Mucosa of stomach (tissue), 1 donor: Measurements from ENCODE around the gene CASQ2.

Experiments used
- H3K27me3 ChIP-seq: one replicate; pipeline ENCODE4 v1.7.0; 2013; ENCODE audit warnings: mild to moderate bottlenecking, low read length; ENCODE audit not compliant: control insufficient read depth, insufficient read depth
- H3K36me3 ChIP-seq: one replicate; pipeline ENCODE4 v1.7.0; 2013; ENCODE audit warnings: low read length; ENCODE audit not compliant: control insufficient read depth, insufficient read depth
- H3K4me1 ChIP-seq: one replicate; pipeline ENCODE4 v1.7.0; 2013; ENCODE audit warnings: mild to moderate bottlenecking, low read length; ENCODE audit not compliant: control insufficient read depth, insufficient read depth
- H3K4me3 ChIP-seq: one replicate; pipeline ENCODE4 v1.7.0; 2013; ENCODE audit warnings: low read length
- H3K9ac ChIP-seq: one replicate; pipeline ENCODE4 v1.7.0; 2013; ENCODE audit warnings: mild to moderate bottlenecking, low read length, moderate library complexity
- H3K9me3 ChIP-seq: one replicate; pipeline ENCODE4 v1.7.0; 2013; ENCODE audit warnings: mild to moderate bottlenecking, low read length, moderate library complexity; ENCODE audit not compliant: control insufficient read depth
- donor health status: Pancreatic carcinoma.

CASQ2 gene

DNA sequence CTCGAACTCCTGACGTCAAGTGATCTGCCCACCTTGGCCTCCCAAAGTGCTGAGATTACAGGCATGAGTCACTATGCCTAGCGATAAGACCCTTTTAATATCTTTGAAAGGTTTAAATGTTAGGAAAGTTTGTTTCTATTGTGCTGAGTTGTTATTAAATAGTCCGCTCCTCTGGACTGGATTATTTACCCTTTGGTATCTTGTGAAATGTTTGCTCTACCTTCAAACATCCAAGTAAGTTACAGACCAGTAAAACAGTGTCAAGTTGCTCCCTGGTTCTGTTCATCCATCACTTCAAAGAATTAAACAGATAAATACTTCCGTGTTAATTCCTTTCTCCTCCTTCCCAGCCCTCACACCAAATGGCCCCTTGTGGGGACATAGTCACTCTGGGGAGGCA lies 44.8 kb downstream of the CASQ2 start:
- no peaks in the 10 kb centered on the region for H3K36me3 ChIP-seq
- no peaks in the 10 kb centered on the region for H3K9me3 ChIP-seq
- no peaks in the 10 kb centered on the region for H3K27me3 ChIP-seq
- H3K4me3 ChIP-seq = no peak overlapping the region
- no peak overlapping the region for H3K9ac ChIP-seq
- H3K4me1 ChIP-seq = peaks cover 10% of the 10 kb centered on the region

DNA sequence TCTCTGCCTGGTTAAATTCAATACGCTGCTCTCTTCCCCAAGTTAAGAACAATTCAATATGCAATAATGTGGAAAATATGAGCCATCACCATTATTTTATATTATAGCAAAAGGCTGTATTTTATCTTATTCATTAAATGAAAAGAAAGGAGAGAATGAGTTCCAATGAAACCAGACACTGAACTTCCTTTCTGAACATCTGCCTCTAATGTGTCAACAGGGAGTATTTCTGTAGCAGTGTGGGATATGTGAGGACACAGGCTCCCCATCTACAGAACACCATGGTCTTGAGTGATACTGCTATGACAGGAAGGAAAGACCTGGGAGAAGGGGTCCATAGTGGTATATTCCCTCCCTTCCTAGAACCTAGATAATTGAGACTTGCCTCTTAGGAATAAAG lies 46.3 kb downstream of the CASQ2 start:
- Histone ChIP-seq H3K4me3 (no peak overlapping the region), H3K36me3 (no peaks in the 10 kb centered on the region), H3K9ac (no peak overlapping the region), H3K4me1 (peaks cover 10% of the 10 kb centered on the region), H3K9me3 (no peaks in the 10 kb centered on the region), H3K27me3 (no peaks in the 10 kb centered on the region)

DNA sequence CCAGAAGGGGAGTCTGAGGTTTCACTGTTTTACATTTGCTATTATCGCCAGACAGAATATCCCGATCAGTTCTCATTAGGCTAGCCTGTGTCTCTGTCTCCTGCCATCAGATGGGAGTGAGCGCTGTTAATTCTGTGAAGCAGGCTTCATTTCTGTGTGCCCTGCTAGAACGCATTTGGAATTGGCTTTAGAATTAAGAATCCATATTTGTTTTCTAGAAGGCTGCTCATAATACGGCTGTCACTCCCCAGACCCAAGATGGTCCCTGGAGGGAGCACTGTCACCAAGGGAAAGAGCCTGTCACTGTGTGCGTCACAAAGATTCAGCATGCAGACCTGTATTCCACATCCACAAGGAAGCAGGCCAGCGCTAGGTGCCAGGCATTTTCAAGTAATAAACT lies 49.2 kb downstream of the CASQ2 start:
- Histone ChIP-seq H3K4me3 (no peak overlapping the region), H3K9me3 (no peaks in the 10 kb centered on the region), H3K36me3 (no peaks in the 10 kb centered on the region), H3K9ac (no peak overlapping the region), H3K4me1 (peaks cover 8% of the 10 kb centered on the region), H3K27me3 (no peaks in the 10 kb centered on the region)

DNA sequence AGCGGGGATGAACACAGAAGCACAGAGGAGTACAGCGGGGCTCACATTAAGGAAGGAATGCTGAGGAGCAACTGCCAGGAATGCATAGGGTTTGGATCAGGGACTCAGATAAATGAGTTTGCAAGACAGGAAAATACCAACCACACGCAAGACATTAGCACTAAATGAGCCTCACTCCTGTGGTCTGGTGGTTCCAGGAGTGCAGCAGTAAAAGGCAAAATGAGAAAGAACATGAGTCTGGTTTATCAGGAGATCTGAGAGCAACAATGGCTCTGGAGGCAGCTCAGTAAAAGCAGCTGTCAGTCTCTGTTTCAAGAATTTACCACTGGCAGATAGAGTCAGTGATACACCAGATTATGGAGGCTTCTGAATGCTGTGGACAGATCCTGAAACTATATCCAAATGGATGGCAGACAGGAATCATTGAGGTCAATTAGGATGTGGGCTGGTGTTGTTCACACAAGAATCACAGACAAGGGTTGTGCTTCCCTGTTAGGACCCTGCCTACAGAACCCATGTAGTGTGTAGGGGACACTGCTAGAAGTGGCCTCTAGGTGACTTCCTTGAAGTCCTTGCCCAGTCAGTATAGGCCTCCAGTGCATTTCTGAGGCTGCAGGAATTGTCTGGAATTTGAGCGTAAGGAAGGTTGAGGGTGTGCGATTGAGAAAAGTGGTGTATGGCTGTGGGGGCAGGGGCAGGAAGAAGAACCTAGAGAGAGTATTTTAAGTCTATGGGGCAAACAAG lies 50.3 kb downstream of the CASQ2 start:
- H3K9ac ChIP-seq = no peak overlapping the region
- no peaks in the 10 kb centered on the region for H3K27me3 ChIP-seq
- no peaks in the 10 kb centered on the region for H3K9me3 ChIP-seq
- H3K4me3 ChIP-seq = no peak overlapping the region
- H3K36me3 ChIP-seq = no peaks in the 10 kb centered on the region
- peaks cover 19% of the 10 kb centered on the region for H3K4me1 ChIP-seq

DNA sequence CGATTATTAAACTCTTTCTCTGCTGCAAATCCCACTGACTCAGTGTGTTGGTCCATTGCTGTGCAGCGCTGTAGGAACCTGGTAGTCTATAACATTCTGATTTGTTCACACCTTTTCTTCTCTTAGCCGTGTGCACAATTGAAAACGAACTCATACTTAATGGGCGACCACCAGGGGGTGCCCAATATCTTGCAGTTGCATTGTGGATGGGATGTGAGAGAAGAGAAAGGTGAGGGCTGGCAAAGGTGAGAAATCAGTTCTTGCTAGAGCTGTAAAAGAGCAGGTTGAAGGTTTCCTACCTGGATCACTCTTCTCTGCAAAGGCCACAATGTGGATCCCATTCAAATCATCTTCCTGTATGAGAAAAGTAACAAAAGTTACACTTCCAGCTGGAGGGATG lies 51.0 kb downstream of the CASQ2 start:
- Histone ChIP-seq H3K4me3 (no peak overlapping the region), H3K9ac (no peak overlapping the region), H3K36me3 (no peaks in the 10 kb centered on the region), H3K4me1 (peaks cover 21% of the 10 kb centered on the region), H3K27me3 (no peaks in the 10 kb centered on the region), H3K9me3 (no peaks in the 10 kb centered on the region)

DNA sequence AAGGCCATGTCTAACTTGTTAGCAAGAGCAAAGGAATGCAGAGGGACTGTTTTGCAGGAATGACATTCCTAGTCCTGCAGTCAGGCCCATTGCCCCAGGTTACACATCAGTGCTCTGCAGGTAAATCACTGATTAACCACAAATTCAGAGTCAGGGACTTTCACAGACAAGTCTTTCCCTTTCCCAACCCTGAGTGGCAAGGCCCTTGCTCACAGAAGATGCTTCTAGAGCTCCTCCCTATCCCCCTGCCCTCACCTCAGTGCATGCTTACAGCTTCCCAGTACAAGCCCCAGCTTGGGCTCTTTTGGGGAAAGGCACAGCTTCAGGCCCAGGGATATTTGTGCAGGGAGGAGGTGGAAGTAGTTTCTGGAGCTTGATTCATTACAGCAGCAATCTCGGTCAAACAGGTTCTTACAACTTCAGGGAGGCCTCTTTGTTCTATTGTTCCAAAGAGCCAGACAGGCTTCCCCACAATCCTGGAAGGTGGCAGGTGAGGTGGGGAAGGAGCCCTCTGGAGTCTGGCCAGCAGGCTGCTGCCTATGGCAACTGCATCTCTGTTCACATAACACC lies 53.9 kb downstream of the CASQ2 start:
- H3K36me3 ChIP-seq = no peaks in the 10 kb centered on the region
- H3K4me3 ChIP-seq = no peak overlapping the region
- no peak overlapping the region for H3K9ac ChIP-seq
- no peaks in the 10 kb centered on the region for H3K27me3 ChIP-seq
- no peaks in the 10 kb centered on the region for H3K9me3 ChIP-seq
- H3K4me1 ChIP-seq = peaks cover 31% of the 10 kb centered on the region

DNA sequence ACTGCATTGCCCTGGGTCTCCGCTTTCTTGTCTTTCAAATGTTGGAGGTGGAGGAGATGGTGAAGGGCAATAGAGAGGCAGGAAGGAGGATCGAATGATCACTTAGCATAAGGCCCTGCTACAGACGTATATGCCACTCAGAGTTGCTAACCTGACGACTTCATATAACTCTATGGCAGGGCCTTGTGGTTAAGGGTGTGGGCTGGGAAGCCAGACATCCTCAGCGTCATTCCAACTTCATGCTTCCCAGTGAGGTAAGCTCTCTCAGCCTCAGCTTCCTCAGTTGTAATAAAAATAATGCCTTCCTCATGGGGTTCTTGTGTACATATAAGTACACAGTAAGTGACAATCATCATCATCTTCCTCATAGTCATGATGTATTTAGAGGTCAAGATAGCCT lies 54.6 kb downstream of the CASQ2 start:
- Histone ChIP-seq H3K9me3 (no peaks in the 10 kb centered on the region), H3K27me3 (no peaks in the 10 kb centered on the region), H3K4me1 (peaks cover 31% of the 10 kb centered on the region), H3K4me3 (no peak overlapping the region), H3K36me3 (no peaks in the 10 kb centered on the region), H3K9ac (no peak overlapping the region)

DNA sequence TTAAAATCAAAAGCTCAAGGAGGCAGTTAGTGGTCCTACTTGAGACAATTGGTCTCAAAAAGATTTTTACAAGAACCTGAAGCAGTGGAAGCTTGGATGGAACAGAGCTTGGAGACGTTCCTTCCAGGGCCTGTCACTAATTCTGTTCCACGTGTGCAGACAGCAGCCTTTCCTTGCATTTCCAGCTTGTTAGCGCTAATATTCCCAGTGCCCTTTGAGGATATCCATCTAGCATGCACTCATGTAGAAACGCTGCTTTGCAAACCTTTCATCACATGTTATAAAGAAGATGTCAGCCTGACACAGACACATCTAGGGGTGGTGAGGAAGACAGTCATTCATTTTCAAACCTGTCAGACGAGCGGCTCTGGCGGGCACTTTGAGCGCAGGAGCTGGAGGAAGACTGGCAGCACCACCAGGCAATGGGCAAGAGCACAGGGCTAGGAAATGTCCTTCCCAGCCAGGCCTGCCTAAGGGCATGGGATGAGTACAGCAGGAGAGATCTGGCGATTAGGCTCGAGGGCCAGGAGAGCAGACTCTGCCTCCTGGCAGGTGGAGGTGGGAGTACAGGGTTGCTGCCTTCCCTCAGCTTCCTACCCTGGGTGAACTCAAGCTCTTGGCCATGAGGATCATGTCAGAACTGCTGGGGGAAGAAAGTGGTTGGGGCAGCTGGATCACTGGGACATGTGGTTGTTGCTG lies 55.5 kb downstream of the CASQ2 start:
- no peak overlapping the region for H3K9ac ChIP-seq
- no peaks in the 10 kb centered on the region for H3K36me3 ChIP-seq
- H3K4me1 ChIP-seq = peaks cover 31% of the 10 kb centered on the region
- no peak overlapping the region for H3K4me3 ChIP-seq
- H3K27me3 ChIP-seq = no peaks in the 10 kb centered on the region
- H3K9me3 ChIP-seq = no peaks in the 10 kb centered on the region

DNA sequence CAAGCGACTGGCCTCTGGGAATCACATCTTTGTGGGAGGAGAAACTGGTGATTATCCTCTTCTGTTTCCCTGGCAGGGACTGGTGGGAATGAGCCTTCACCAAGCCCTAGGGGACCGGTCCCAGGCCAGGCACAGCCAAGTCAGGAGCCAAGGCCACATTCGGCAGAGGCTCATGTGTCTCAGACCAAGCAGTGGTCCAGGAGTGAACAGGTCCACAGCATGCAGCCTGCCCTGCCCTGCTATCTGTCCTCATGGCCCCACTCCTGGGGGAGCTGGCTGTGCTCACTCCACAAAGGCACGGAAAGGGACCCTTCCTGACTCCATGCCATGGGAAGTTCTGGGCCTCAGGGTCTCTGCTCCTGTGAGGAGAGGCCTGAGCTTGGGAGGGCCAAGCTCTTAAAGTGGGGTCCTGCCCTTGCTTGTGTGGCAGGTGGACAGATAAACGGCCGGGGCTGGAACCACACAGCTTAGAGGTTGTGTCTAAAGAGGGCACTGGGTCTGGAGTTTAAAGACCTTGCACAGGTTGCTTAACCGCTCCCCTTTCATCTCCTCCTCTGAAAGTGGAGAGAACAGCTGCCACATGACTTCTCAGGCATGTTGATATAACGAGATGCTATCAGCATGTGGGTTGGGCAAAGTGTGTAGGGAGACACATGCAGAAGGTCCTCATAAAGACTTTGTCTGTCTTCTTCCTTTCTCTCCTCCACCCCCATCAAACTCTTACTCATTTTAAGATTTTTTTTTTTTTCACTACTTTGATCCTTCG lies 57.5 kb downstream of the CASQ2 start:
- Histone ChIP-seq H3K9me3 (no peaks in the 10 kb centered on the region), H3K4me1 (peaks cover 31% of the 10 kb centered on the region), H3K27me3 (no peaks in the 10 kb centered on the region), H3K36me3 (no peaks in the 10 kb centered on the region), H3K9ac (no peak overlapping the region), H3K4me3 (no peak overlapping the region)

DNA sequence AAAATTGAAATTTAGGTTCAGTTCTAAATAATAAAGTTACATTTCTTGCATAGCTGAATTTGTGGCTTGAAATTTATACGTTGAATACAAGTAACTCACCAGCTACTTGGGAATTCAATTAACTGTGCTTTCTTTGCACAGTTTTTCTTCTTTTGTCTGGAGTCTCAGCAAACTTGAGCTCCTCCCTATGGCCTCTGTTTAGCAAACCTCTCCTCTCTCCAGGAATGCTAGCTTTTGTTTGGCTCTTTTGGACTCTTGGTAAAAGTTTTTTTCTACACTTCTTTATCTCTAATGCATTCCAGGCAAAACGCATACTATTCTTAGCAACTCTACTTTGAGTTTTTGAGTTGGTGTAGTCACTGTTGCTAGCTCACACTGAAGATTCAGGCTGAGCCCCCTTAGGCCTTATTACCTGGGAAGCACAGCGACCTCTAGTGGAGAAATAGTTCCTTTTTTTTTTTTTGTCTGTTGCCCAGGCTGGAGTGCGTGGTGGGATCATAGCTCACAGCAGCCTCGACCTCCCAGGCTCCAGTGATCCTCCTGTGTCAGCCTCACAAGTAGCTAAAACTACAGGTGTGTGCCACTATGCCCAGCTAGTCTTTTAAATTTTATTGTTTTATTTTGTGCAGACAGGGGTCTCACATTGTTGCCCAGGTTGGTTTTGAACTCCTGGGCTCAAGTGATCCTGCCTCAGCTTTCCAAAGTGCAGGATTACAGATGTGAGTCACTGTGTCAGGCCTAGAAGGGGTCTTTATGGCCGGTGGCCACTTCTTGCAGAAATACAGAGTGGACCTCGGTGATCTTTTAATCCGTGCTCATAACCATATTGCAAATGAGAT lies 61.7 kb downstream of the CASQ2 start:
- no peak overlapping the region for H3K4me3 ChIP-seq
- H3K36me3 ChIP-seq = no peaks in the 10 kb centered on the region
- no peak overlapping the region for H3K9ac ChIP-seq
- no peaks in the 10 kb centered on the region for H3K27me3 ChIP-seq
- no peaks in the 10 kb centered on the region for H3K9me3 ChIP-seq
- H3K4me1 ChIP-seq = peaks cover 7% of the 10 kb centered on the region

DNA sequence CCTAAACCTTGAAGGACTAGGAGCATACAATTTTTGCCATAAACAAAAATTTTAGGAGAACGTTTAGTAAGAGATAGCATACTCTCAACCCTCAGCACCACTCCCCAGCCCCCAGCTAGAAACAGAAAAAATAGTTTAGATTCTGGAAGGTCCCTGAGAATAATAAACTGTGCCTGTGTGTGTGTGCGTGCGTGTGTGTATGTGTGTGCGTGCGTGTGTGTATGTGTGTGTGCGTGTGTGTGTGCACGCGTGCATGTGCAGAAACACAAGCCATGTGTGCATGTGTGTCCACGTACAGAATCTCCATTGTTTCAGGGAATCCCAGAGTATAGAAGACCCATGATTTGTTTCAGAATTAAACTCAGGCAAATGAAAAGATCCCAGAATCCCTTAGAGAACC lies 62.6 kb downstream of the CASQ2 start:
- Histone ChIP-seq H3K36me3 (no peaks in the 10 kb centered on the region), H3K9ac (no peak overlapping the region), H3K27me3 (no peaks in the 10 kb centered on the region), H3K4me1 (peaks cover 3% of the 10 kb centered on the region), H3K4me3 (no peak overlapping the region), H3K9me3 (no peaks in the 10 kb centered on the region)
